ENCODE measurements around the gene MAP3K5. TPM values are rescaled to one million over a fixed set of nuclear protein-coding genes. Genes with fewer than 3 reads are reported as not detected.

Gene MAP3K5
- total and polyA plus RNA-seq, 9 of the 15 experiments (the other 6 are each of a cell fraction or from before 2014, with no cell fraction given) = 2.2 to 13.0 (median 9.9) TPM

GRCh38 chr6:136729832-136730231 is 62.4 kb downstream of the MAP3K5 start:
- H3K9me3 ChIP-seq (replicated peaks; ENCODE audit: control insufficient read depth, insufficient read depth, low read depth, low read length) = no peaks in the 10 kb centered on the region
- ATAC-seq = no peak
- no TSS peak for BruUV-seq (replicated peaks)
- no peaks in the 10 kb centered on the region for H3K9me1 ChIP-seq (ENCODE audit: control insufficient read depth, insufficient read depth, low read length)
- POLR2A ChIA-PET = interaction anchor here (0.7 kb wide), 2 partner anchors 10 to 12 kb away, joined by 3 read pairs; no protein-coding TSS in a partner anchor
- H3K36me3 ChIP-seq (ENCODE audit: control insufficient read depth, insufficient read depth, low read length) = no peaks in the 10 kb centered on the region; the same call in 2 of the 3 replicates
- H3K4me2 ChIP-seq (ENCODE audit: insufficient read depth, low read length) = no peak overlapping the region
- peaks cover 63% of the 10 kb centered on the region for H3K79me2 ChIP-seq (ENCODE audit: control insufficient read depth, insufficient read depth, low read length)
- H4K20me1 ChIP-seq (replicated peaks; ENCODE audit: control insufficient read depth, insufficient read depth, low read length) = no peaks in the 10 kb centered on the region
- in situ Hi-C loops (cut with MboI) (no loop called here), intact Hi-C loops (cut with micrococcal nuclease) (no loop called here)
- no peak for FAIRE-seq
- no peaks in the 10 kb centered on the region for H3K27me3 ChIP-seq (ENCODE audit: control insufficient read depth in 2 of 2, insufficient read depth in 2 of 2, low read length in 2 of 2)
- no peak overlapping the region for H3K9ac ChIP-seq (ENCODE audit: insufficient read depth in 1 of 2, low read depth in 2 of 2, low read length in 2 of 2)
- no peak for DNase-seq (ENCODE audit: extremely low read depth in 1 of 4, low spot score in 3 of 4)
- peaks cover 0 to 17% of the 10 kb centered on the region in 2 experiments; a peak in 3 of 5 replicates for H3K4me1 ChIP-seq (replicated peaks in 1 of 2; ENCODE audit: control insufficient read depth in 2 of 2, insufficient read depth in 2 of 2, low read length in 2 of 2)
- no peak overlapping the region for H2AFZ ChIP-seq (ENCODE audit: low read depth, low read length)
- H3K27ac ChIP-seq (ENCODE audit: extremely low read depth, low read depth, low read length) = no peak overlapping the region
- WGBS (ENCODE audit: insufficient coverage, low coverage, missing lambda C conversion rate) = 39% methylated on average over 5 of the region's 5 CpGs
- CTCF ChIA-PET (ENCODE audit: low intra/inter-chr PET ratio) = no interaction called here
- no peak overlapping the region for H3K4me3 ChIP-seq
- TF ChIP-seq CREBBP (IDR thresholded peaks at IDR 0.05; ENCODE audit: low read depth, low read length) = no peak
- no peak for TF ChIP-seq IRF2 (CRISPR knock-in tag; IDR thresholded peaks at IDR 0.05)
- TF ChIP-seq HLTF (IDR thresholded peaks at IDR 0.05) = no peak
- TF ChIP-seq ZKSCAN3 (CRISPR knock-in tag; IDR thresholded peaks at IDR 0.05) = no peak
- TF ChIP-seq SREBF1 (IDR thresholded peaks at IDR 0.05; ENCODE audit: borderline replicate concordance, low read depth, low read length) = no peak
- no peak for TF ChIP-seq SMARCE1 (IDR thresholded peaks at IDR 0.05)
- TF ChIP-seq ZNF232 (CRISPR knock-in tag; IDR thresholded peaks at IDR 0.05) = no peak
- no peak for TF ChIP-seq PPARD (CRISPR knock-in tag; IDR thresholded peaks at IDR 0.05)
- TF ChIP-seq KLF10 (CRISPR knock-in tag; IDR thresholded peaks at IDR 0.05) = no peak
- no peak for TF ChIP-seq ZNF347 (CRISPR knock-in tag; IDR thresholded peaks at IDR 0.05; ENCODE audit: low read depth)
- no peak for TF ChIP-seq ZNF140 (CRISPR knock-in tag; IDR thresholded peaks at IDR 0.05)
- peak; percentile 24; the same call in 1 of the 2 replicates for TF ChIP-seq BCOR (IDR thresholded peaks at IDR 0.05)
- no peak for TF ChIP-seq GATA2 (CRISPR knock-in tag; IDR thresholded peaks at IDR 0.05)
- TF ChIP-seq RBM25 (IDR thresholded peaks at IDR 0.05; ENCODE audit: low read depth, low read length, severe bottlenecking) = peak; percentile 35
- no peak for TF ChIP-seq HOXB6 (CRISPR knock-in tag; IDR thresholded peaks at IDR 0.05; ENCODE audit: borderline replicate concordance)
- no peak for TF ChIP-seq ELF1 (tag; IDR thresholded peaks at IDR 0.05)
- TF ChIP-seq RB1 (IDR thresholded peaks at IDR 0.05; ENCODE audit: low read depth) = no peak
- TF ChIP-seq AFF4 (CRISPR knock-in tag; IDR thresholded peaks at IDR 0.05) = no peak
- peak; percentile 81 for TF ChIP-seq CEBPB (tag; IDR thresholded peaks at IDR 0.05)
- TF ChIP-seq TCF7L2 (IDR thresholded peaks at IDR 0.05; ENCODE audit: low read depth, low read length) = no peak
- no peak for TF ChIP-seq ZNF707 (CRISPR knock-in tag; conservative IDR thresholded peaks at IDR 0.05)
- TF ChIP-seq CEBPG (CRISPR knock-in tag; IDR thresholded peaks at IDR 0.05) = peak; percentile 41; the same call in 1 of the 2 replicates
- TF ChIP-seq CEBPG (tag; conservative IDR thresholded peaks at IDR 0.05 in 1 of 2, IDR thresholded peaks at IDR 0.05 in 1 of 2) = peak; percentile 51 to 69; a peak in 3 of 4 replicates
- no peak for TF ChIP-seq ZNF561 (CRISPR knock-in tag; conservative IDR thresholded peaks at IDR 0.05)
- no peak for TF ChIP-seq MCM2 (IDR thresholded peaks at IDR 0.05; ENCODE audit: low read depth)
